Measurements from ENCODE around the gene CEACAM1.
A peak's percentile ranks its signal among the peaks of the same experiment; 100 is the strongest.
"Not testable (repeated sequence)": the region's sequence is repeated elsewhere in the genome, so short reads cannot be mapped to it uniquely, and the experiment has no call there.

Gene CEACAM1

DNA sequence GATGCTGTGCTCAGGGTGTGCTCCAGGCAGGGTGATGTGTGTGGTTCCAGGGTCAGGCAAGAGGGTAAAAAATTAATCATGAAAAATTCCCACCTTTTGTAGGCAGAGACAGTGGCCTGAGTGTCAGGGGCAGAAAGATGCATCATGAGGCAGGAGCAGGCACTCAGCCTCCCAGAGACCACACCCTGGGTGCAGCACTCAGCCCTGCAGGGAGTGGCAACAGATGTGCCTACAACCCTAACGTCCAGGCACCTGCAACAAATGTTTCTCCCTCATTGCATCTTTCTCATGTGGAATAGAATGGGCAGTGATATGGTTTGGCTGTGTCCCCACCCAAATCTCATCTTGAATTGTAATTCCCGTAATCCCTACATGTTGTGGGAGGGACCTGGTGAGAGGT is 19.6 kb upstream of the CEACAM1 start:
- no peak for DNase-seq

- DNase-seq = no peak
Measured at GRCh38 chr19:42546831-42547500, 18.7 kb upstream of the CEACAM1 start.

- DNase-seq = no peak
Measured at GRCh38 chr19:42544146-42544545, 15.9 kb upstream of the CEACAM1 start.

GRCh38 chr19:42542791-42543190 is 14.5 kb upstream of the CEACAM1 start:
- no peak for DNase-seq

GRCh38 chr19:42540071-42540553 is 11.8 kb upstream of the CEACAM1 start:
- no peak for DNase-seq

- DNase-seq = no peak
Measured at GRCh38 chr19:42538841-42539709, 10.8 kb upstream of the CEACAM1 start.

DNA sequence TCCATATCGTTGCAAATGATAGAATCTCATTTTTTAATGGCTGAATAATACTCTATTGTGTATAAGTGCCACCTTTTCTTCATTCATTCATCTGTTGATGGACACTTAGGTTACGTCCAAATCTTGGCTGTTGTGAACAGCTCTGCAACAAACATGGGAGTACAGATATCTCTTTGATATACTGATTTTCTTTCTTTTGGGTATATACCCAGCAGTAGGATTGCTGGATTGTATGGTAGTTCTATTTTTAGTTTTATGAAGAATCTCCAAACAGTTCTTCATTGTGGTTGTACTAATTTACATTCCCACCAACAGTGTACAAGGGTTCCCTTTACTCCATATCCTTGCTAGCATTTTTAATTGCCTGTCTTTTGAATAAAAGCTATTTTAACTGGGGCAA is 7.0 kb upstream of the CEACAM1 start:
- DNase-seq = not testable (repeated sequence)

GRCh38 chr19:42534391-42534790 is 6.1 kb upstream of the CEACAM1 start:
- no peak for DNase-seq

- DNase-seq = no peak
Measured at GRCh38 chr19:42532891-42533290, 4.6 kb upstream of the CEACAM1 start.

- DNase-seq = no peak
Measured at GRCh38 chr19:42531313-42531712, 3.0 kb upstream of the CEACAM1 start.

DNA sequence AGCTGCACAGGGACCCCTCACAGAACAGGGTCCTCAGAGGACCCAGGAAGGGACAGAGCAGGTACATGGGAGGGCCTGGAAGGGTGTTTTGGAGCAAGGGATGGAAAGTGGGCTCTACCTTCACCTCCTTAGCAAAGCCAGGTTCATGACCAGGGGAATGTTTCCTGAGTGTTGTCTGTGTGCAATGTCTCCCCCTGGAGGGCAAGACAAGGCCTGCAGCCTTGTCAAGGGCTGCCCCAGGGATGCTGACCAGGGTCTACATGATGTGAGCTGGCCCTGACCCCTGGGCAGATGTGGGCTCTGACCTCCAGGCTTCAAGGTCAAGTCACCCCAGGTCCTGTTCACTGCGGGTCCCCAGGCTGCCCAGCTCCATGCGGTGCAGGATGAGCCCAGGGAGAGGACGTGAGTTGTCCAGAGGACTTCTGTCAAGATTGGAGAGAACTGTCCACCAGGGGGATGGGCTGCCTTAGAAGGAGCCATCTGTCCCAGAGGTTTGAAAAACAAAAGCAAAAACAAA is 1.0 kb upstream of the CEACAM1 start:
- DNase-seq = peak; percentile 65 to 79

- DNase-seq = no peak
Measured at GRCh38 chr19:42524943-42525342, 3.3 kb downstream of the CEACAM1 start.

GRCh38 chr19:42524250-42524649 is 4.0 kb downstream of the CEACAM1 start:
- DNase-seq = no peak

DNA sequence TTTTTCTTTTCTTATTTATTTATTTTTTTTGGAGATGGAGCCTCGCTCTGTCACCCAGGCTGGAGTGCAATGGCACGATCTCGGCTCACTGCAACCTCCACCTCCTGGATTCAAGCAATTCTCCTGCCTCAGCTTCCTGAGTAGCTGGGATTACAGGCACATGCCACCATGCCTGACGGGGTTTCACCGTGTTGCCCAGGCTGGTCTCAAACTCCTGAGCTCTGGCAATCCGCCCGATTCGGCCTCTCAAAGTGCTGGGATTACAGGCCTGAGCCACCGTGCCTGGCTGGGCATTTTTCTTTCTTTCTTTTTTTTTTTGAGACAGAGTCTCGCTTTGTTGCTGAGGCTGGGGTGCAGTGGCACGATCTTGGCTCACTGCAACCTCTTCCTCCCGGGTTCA is 6.0 kb downstream of the CEACAM1 start:
- not testable (repeated sequence) for DNase-seq

GRCh38 chr19:42521346-42522030 is 6.8 kb downstream of the CEACAM1 start:
- DNase-seq = no peak

DNA sequence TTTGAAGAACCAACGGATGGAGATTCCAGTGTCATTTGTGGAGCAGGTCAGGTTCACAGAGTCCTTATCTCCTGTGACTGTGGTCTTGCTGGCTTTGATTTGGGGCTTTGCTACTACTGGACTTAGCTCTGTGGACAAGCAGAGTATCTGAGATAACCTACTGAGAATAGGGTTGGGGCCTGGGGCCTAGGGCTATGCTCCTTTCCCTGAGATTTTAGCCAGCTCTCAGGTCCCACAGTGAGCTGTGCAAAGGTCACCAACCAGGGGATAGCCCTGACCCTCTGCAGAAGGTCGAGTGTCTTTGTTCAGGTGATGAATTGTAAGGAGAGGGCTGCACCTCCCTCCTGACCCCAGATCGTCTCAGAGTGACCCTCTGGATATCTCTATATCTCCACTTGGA is 9.2 kb downstream of the CEACAM1 start:
- DNase-seq = no peak

- DNase-seq = no peak
Measured at GRCh38 chr19:42516771-42517170, 11.5 kb downstream of the CEACAM1 start.

DNA sequence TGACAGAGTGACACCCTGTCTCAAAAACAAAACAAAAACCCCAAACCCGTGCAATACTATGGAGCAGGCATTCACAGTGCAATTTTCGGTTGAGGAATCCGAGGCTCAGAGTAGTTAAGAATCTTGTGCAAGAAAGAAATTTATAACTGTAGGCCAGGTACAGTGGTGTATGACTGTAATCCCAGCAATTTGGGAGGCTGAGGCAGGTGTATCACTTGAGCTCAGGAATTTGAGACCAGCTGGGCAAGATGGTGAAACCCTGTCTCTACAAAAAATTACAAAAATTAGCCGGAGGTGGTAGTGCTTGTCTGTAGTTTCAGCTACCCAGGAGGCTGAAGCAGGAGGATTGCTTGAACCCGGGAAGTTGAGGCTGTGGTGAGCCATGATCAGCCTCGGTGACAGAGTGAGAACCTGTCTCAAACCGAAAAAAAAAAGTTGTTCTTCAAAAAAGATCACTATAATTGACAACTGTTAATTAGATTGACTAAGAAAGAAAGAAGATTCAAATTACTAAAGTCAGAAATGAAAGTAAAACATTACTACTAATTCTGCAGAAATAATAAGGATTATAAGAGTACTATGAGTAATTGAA is 12.9 kb downstream of the CEACAM1 start:
- no peak for DNase-seq

GRCh38 chr19:42514449-42514848 is 13.8 kb downstream of the CEACAM1 start:
- DNase-seq = no peak

- no peak for DNase-seq
Measured at GRCh38 chr19:42512743-42513304, 15.5 kb downstream of the CEACAM1 start.

DNA sequence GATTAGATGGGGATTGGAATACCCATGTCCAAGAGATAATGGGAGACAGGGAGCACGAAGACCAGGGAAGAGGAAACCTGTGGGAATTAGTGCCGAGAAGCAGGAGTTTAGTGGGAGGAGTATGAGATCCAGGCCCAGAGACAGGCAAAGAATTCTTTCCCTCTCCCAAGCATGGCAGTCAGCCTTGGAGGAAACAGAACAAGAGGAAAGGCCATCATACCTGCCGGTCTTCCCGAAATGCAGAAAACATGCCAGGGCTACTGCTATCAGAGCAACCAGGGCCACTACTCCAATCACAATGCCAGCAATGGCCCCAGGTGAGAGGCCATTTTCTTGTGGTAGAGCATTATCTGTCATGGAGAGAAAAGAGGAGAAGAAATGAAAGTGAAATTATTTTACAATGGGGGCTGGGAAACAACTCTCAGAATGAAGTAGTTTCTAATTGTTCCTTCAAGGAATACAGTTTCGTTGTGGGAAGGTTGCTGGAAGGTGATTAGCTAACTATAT is 16.1 kb downstream of the CEACAM1 start:
- DNase-seq = peak in 1 of 2 donors; percentile 11

DNA sequence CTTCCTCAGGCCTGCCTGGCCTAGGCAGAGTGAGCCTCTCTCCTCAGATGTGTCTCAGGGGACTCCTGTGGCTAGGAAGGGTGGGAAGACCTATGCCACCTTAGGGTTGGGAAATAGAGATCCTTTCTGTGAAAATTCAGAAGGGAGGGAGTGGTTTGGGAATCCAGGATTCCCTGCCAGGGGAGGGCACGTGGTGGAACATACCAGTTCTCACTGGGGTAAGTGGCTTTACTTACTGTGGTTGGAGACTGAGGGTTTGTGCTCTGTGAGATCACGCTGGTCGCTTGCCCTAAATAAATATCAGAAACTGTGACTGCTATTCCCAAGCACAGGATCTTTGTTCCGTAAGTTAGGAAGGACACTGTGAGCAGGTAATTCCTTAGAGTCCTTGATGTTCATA is 16.9 kb downstream of the CEACAM1 start:
- DNase-seq = no peak

Measured in CD4-positive, alpha-beta T cell treated with Interferon alpha-2 for 1 hour (primary cell).